ENCODE data around the gene POLR2E. TPM values are rescaled to one million over a fixed set of nuclear protein-coding genes. Genes with fewer than 3 reads are reported as not detected.

Gene POLR2E
- total RNA-seq, 1 donor, result 69.5 TPM

DNA sequence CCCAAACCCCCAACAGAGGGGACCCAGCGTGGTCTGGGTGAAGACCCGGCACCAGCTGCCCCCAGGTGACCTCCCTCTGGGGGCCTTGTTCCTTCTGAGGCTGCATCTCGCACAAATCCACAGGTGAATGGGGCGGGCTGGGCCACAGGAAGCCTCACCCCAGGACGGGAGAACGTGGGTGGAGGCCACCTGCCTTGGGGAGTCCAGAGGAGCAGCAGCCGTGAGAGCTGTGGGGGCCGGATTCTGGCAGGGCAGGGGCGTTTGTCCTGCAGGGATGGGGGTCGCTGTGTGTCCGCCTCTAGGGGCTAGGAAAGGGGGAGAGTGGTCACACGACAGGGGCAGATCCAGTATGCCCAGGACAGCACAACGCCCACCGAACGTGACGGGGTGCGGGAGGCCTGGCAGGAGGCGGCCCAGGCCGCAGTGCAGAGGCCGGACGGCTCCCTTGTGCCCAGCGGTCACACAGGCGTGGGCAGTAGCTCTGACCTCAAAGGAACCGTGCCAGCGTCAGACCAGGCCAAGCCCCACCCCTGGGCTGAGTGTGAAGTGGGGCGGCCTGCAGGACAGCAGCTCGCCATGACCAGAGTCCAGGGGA lies 6.7 kb downstream of the POLR2E start:
- no peak for DNase-seq (ENCODE audit: low read depth)
- no peak overlapping the region for H3K4me3 ChIP-seq (ENCODE audit: low read depth, low read length)
- TF ChIP-seq CTCF (IDR thresholded peaks at IDR 0.05; ENCODE audit: insufficient read depth, low read depth, low read length), result no peak

DNA sequence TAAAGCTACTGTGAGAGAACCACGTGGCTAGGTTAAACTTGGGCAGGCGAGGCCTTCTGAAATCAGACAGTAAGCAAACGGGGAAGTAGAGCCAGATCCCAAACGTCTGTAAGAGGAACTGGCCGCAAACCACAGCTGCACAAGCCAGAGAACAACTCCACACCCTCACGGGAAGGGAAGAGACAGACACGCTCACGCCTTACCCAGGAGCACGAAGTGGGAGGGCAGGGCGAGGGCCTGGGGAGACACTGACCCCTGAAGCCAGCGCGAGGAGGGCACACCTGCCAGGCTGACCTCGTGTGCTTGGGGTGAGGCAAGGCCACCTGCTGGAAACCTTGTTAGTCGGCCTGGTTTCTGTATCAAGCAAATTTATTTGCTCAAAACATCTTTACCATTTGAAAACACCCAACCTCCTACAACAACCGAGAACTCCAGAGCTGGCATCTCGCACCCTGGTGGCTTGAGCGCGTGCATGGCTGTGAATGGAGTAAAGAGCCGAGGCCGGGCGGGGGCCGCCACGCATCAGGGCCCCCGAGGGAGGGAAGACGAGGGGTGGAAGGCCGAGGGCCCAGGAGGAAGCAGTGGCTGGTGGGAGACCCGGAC lies 7.3 kb downstream of the POLR2E start:
- DNase-seq (ENCODE audit: low read depth), result no peak
- TF ChIP-seq CTCF (IDR thresholded peaks at IDR 0.05; ENCODE audit: insufficient read depth, low read depth, low read length), result no peak
- H3K4me3 ChIP-seq (ENCODE audit: low read depth, low read length), result no peak overlapping the region

- no peak for DNase-seq (ENCODE audit: low read depth)
- H3K4me3 ChIP-seq (ENCODE audit: low read depth, low read length), result no peak overlapping the region
- no peak for TF ChIP-seq CTCF (IDR thresholded peaks at IDR 0.05; ENCODE audit: insufficient read depth, low read depth, low read length)
Measured at GRCh38 chr19:1086613-1087012, 8.6 kb downstream of the POLR2E start.

GRCh38 chr19:1085676-1086442 lies 9.3 kb downstream of the POLR2E start:
- H3K4me3 ChIP-seq (ENCODE audit: low read depth, low read length), result no peak overlapping the region
- TF ChIP-seq CTCF (IDR thresholded peaks at IDR 0.05; ENCODE audit: insufficient read depth, low read depth, low read length), result no peak
- DNase-seq (ENCODE audit: low read depth), result no peak

- DNase-seq (ENCODE audit: low read depth), result no peak
- TF ChIP-seq CTCF (IDR thresholded peaks at IDR 0.05; ENCODE audit: insufficient read depth, low read depth, low read length), result no peak
- no peak overlapping the region for H3K4me3 ChIP-seq (ENCODE audit: low read depth, low read length)
Measured at GRCh38 chr19:1085053-1085658, 10.0 kb downstream of the POLR2E start.

DNA sequence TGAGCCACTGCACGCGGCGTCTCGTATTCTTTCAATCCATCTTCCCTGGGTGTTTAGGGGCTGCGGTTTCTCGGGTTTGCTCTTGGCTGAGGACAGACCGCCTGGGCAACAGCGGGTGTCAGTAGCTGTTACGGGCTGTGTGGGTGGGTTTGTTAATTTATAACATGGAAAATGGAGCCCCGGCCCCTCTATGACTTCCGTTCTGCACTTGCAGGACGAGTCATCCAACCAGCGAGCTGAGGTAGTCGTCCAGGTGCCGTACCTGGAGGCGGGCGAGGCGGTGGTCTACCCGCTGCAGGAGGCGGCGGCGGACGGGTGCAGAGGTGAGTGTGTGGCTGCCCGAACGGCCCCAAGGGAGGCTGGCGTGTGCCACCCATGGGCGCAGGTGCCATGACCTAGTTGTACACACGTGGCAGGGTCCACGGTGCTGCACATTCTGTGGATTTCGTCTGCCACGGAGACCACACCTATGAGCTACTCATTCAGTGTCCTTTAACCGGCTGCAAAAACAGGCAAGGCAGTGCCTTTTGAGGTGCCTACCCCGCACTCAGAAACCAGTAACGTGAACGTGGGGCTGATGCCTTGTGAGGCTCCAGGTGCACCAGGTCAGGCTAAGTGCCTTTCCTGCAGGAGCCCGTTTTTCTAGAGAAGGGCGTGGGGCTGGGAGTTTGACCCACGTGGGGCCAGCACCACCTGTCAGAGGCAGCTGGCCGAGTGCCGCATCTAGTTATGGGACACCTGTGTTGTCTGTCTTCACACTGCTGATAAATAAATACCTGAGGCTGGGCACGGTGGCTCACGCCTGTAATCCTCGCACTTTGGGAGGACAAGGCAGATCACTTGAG lies 10.9 kb downstream of the POLR2E start:
- no peak for DNase-seq (ENCODE audit: low read depth)
- no peak for TF ChIP-seq CTCF (IDR thresholded peaks at IDR 0.05; ENCODE audit: insufficient read depth, low read depth, low read length)
- H3K4me3 ChIP-seq (ENCODE audit: low read depth, low read length), result no peak overlapping the region
